ENCODE results near the gene SMAD2. TPM values are rescaled to one million over a fixed set of nuclear protein-coding genes. Genes with fewer than 3 reads are reported as not detected.

SMAD2 gene
- total RNA-seq, 4 donors from 2014 or later = 91.1 to 157 (median 129) TPM

GRCh38 chr18:47779381-47779780 is 151.1 kb downstream of the SMAD2 start:
- Histone ChIP-seq H3K27me3 (no peaks in the 10 kb centered on the region), H3K27ac (no peak overlapping the region), H3K36me3 (no peaks in the 10 kb centered on the region), H3K4me3 (replicated peaks in 1 of 3) (no peak overlapping the region), H3K4me1 (no peaks in the 10 kb centered on the region), H3K9me3 (no peaks in the 10 kb centered on the region)
- no peak for DNase-seq
- intact Hi-C loops (cut with DNase I) = loop anchor here (5.0 kb wide), 2 partner anchors 228 to 663 kb away; no protein-coding TSS in a partner anchor
- WGBS, 2 donors = 83 to 85% methylated on average over 3 of the region's 3 CpGs
- TF ChIP-seq POLR2A (IDR thresholded peaks at IDR 0.05) = no peak
- TF ChIP-seq, protein P1, sequence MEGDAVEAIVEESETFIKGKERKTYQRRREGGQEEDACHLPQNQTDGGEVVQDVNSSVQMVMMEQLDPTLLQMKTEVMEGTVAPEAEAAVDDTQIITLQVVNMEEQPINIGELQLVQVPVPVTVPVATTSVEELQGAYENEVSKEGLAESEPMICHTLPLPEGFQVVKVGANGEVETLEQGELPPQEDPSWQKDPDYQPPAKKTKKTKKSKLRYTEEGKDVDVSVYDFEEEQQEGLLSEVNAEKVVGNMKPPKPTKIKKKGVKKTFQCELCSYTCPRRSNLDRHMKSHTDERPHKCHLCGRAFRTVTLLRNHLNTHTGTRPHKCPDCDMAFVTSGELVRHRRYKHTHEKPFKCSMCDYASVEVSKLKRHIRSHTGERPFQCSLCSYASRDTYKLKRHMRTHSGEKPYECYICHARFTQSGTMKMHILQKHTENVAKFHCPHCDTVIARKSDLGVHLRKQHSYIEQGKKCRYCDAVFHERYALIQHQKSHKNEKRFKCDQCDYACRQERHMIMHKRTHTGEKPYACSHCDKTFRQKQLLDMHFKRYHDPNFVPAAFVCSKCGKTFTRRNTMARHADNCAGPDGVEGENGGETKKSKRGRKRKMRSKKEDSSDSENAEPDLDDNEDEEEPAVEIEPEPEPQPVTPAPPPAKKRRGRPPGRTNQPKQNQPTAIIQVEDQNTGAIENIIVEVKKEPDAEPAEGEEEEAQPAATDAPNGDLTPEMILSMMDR (IDR thresholded peaks at IDR 0.05) = no peak

DNA sequence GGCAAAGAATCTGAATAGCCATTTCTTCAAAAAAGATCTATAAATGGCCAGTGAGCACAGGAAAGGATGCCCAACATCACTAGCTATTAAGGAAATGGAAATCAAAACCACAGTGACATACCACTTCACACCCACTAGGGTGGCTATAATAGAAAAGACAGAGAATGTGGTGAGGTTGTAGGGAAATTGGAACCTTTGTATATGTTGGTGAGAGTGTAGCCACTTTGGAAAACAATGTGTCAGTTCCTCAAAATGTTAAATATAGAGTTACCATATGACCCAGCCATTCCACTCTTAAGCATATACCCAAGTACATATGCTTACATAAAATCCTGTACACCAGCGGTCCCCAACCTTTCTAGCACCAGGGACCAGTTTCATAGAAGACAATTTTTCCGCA is 152.8 kb downstream of the SMAD2 start:
- Histone ChIP-seq H3K4me3 (replicated peaks in 1 of 3) (no peak overlapping the region), H3K4me1 (no peaks in the 10 kb centered on the region), H3K9me3 (no peaks in the 10 kb centered on the region), H3K36me3 (no peaks in the 10 kb centered on the region), H3K27ac (no peak overlapping the region), H3K27me3 (no peaks in the 10 kb centered on the region)
- no peak for DNase-seq
- TF ChIP-seq, protein P1 (IDR thresholded peaks at IDR 0.05) = no peak
- no peak for TF ChIP-seq POLR2A (IDR thresholded peaks at IDR 0.05)
- WGBS, 2 donors = 97 to 98% methylated on average over 2 of the region's 2 CpGs
- intact Hi-C loops (cut with DNase I) = loop anchor here (2.0 to 5.0 kb wide), 3 partner anchors 230 to 665 kb away; no protein-coding TSS in a partner anchor

- Histone ChIP-seq H3K36me3 (no peaks in the 10 kb centered on the region), H3K4me3 (replicated peaks in 1 of 3) (no peak overlapping the region), H3K9me3 (no peaks in the 10 kb centered on the region), H3K27me3 (no peaks in the 10 kb centered on the region), H3K27ac (no peak overlapping the region), H3K4me1 (no peaks in the 10 kb centered on the region)
- peak; percentile 60 to 65 for DNase-seq
- TF ChIP-seq, protein P1 (IDR thresholded peaks at IDR 0.05) = peak; percentile 15 to 79 (median 68)
- TF ChIP-seq POLR2A (IDR thresholded peaks at IDR 0.05) = no peak
- WGBS, 2 donors = 43 to 45% methylated on average over 5 of the region's 5 CpGs
- intact Hi-C loops (cut with DNase I) = loop anchor here (2.0 to 5.0 kb wide), 3 partner anchors 231 to 666 kb away; no protein-coding TSS in a partner anchor
Measured at GRCh38 chr18:47775961-47776360, 154.5 kb downstream of the SMAD2 start.

GRCh38 chr18:47773931-47774330 is 156.5 kb downstream of the SMAD2 start:
- Histone ChIP-seq H3K4me3 (replicated peaks in 1 of 3) (no peak overlapping the region), H3K27ac (no peak overlapping the region), H3K4me1 (no peaks in the 10 kb centered on the region), H3K27me3 (no peaks in the 10 kb centered on the region), H3K9me3 (no peaks in the 10 kb centered on the region), H3K36me3 (no peaks in the 10 kb centered on the region)
- no peak for TF ChIP-seq POLR2A (IDR thresholded peaks at IDR 0.05)
- TF ChIP-seq, protein P1 (IDR thresholded peaks at IDR 0.05) = no peak
- intact Hi-C loops (cut with DNase I) = no loop called here
- 54% methylated on average over 2 of the region's 2 CpGs; no CpG with 5 or more reads in 1 of the 2 donors for WGBS, 2 donors
- no peak for DNase-seq

DNA sequence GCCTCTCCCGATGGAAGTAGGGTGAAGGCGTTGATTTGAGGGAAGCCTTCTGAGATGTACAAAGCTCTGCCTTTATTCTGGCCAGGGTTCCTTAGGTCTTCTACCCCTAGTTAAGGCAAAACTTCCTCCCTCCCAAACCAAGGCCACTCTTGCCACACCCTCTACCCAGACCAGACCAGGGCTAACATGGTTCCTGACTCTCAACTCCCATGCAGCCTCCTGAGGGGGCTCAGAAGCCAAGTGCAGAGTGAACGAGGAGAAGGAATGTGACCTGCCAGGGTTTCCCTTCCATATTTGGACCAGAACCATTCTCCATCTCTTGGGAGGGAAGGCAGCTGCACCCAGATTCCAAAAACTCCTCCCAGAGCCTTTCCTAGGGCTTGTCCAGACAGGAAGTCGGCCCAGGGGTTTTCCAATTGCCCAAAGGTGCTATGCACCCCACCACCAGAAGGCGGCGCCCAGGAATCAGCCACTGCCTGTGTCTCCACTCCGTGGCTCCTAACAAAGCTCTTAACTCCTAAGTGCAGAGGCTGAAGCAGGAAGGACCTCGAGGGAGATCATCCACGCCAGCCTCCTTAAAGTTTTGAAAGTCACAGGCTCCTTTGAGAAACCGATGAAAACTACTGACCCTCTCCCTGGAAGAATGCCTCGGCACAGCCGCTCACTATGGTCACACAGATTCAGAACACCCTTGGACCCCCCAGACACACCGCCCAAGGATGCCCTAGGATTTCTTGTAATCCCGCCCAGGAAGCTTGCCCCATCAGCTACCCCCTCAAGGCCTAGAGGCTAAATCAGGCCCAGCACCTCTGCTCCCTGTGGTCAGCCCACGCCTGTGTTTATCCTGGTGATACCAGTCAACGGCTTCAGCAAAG is 157.8 kb downstream of the SMAD2 start:
- intact Hi-C loops (cut with DNase I) = no loop called here

More for the DNA sequence above, 157.8 kb downstream of the SMAD2 start:
- no peaks in the 10 kb centered on the region for H3K4me1 ChIP-seq
- H3K36me3 ChIP-seq = no peaks in the 10 kb centered on the region
- no peaks in the 10 kb centered on the region for H3K9me3 ChIP-seq
- H3K27me3 ChIP-seq = no peaks in the 10 kb centered on the region
- WGBS, 2 donors = 62 to 71% methylated on average over 16 of the region's 16 CpGs
- no peak overlapping the region for H3K4me3 ChIP-seq (replicated peaks in 1 of 3)
- H3K27ac ChIP-seq = no peak overlapping the region
- DNase-seq = peak; percentile 52 to 68
- no peak for TF ChIP-seq POLR2A (IDR thresholded peaks at IDR 0.05)
- TF ChIP-seq, protein P1 (IDR thresholded peaks at IDR 0.05) = peak; percentile 61 to 79 (median 70)

Data from thyroid gland (tissue), 4 donors.